Right forelimb (tissue), 1 donor: ENCODE results near the gene ZNF205.
"Not testable (repeated sequence)": the region's sequence is repeated elsewhere in the genome, so short reads cannot be mapped to it uniquely, and the experiment has no call there.

Experiments
- DNase-seq: peaks from one replicate; pipeline ENCODE4 v3.0.0-alpha.2; 2018

The ZNF205 gene

DNA sequence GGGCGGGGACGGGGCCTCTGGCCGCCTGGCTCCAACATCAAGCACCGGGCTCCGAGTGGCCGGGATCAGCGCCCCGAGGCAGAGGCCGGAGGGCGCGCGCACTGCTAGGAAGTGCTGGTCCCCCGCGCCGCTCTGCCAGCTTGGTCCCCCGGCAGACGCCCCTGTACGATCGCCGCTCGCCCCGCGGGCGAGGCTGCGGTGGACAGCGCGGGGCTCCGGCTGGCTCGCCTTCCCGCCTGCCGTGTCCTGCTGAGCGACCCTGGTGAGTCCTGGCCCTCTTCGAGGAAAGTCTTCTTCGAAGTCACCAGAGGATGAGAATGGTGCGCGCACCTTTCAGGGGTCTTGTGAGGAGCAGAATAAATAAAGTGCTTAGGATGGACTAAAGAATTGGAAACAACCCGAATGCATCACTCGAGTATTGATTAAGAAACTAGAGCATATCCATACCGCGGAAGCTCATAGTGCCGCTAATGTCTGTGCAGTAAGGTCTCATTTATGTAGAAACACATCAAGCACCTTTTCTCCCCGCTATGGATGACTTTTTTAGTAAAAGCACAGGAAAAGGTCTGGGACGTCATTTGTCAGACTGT is 22.8 kb downstream of the ZNF205 start:
- DNase-seq = no peak

DNA sequence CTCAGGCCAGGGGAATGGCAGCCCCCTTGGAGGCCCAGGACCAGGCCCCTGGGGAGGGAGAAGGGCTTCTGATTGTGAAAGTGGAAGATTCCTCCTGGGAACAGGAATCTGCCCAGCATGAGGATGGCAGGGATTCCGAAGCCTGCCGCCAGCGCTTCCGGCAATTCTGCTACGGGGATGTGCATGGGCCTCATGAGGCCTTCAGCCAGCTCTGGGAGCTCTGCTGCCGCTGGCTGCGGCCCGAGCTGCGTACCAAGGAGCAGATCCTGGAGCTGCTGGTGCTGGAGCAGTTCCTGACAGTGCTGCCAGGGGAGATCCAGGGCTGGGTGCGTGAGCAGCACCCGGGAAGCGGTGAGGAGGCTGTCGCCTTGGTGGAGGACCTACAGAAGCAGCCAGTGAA is 24.9 kb downstream of the ZNF205 start:
- DNase-seq = no peak

DNA sequence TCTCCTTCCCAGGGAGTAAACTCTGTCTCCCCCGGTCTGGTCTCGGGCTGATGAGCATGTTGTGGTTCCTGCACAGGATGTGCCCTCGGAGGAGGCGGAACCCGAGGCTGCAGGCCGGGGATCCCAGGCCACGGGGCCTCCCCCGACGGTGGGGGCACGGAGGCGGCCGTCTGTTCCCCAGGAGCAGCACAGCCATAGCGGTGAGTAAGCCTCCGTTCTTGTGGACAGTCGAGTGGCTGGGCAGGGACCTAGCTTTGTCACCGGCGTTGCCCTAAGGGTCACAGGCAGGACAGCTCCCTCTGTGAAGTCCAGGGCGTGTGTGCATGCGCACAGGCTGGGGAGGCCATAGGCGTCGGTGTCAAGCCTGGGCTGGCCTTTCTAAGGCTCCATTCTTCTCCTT is 26.0 kb downstream of the ZNF205 start:
- DNase-seq = no peak

- DNase-seq = no peak
These were observed 26.5 kb downstream of the ZNF205 start for GRCh38 chr16:3138823-3139426.

DNA sequence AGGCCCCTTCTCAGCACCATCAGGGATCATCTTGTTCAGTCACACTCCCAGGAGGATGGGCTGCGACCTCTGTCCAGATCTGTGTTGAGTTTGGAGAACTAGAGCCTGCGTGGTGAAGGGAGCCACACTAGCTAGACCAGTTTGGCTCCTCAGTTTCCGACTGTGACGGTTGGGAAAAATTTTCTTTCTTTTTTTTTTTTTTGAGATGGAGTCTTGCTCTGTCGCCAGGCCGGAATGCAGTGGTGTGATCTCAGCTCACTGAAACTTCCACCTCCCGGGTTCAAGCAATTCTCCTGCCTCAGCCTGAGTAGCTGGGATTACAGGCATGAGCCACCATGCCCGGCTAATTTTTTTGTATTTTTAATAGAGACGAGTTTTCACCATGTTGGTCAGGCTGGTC is 27.2 kb downstream of the ZNF205 start:
- DNase-seq = not testable (repeated sequence)

DNA sequence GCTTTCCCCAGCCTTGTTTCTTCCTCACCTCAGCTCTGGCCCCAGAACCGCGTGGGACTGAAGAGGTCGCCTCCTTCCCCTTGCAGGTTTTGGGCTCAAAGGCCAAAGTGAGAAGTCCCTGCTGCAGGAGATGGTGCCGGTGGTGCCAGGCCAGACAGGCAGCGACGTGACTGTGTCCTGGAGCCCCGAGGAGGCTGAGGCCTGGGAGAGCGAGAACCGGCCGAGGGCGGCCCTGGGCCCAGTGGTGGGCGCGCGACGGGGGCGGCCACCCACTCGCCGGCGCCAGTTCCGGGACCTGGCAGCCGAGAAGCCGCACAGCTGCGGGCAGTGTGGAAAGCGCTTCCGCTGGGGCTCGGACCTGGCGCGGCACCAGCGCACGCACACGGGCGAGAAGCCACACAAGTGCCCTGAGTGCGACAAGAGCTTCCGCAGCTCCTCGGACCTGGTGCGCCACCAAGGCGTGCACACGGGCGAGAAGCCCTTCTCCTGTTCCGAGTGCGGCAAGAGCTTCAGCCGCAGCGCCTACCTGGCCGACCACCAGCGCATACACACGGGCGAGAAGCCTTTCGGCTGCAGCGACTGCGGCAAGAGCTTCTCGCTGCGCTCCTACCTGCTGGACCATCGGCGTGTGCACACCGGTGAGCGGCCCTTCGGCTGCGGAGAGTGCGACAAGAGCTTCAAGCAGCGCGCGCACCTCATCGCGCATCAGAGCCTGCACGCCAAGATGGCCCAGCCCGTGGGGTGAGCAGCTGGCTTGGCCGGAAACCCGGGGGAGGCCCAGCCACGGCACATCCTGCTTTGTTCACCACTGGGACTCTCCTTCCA is 28.4 kb downstream of the ZNF205 start:
- no peak for DNase-seq

- no peak for DNase-seq
These were observed 29.5 kb downstream of the ZNF205 start for GRCh38 chr16:3141781-3142311.

DNA sequence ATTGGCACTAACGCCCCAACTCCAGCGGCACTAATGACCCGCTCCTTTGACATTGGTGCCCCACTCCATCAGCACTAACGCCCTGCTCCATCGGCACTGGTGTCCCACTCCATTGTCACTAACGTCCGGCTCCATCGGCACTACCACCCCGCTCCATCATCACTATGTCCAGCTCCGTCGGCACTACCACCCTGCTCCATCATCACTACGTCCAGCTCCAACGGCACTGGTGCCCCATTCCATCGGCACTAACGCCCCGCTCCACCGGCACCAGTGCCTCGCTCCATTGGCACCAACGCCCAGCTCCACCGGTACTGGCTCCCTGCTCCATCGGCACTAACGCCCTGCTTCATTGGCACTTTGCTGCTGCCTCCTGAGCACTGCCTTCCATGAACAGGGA is 29.9 kb downstream of the ZNF205 start:
- no peak for DNase-seq

DNA sequence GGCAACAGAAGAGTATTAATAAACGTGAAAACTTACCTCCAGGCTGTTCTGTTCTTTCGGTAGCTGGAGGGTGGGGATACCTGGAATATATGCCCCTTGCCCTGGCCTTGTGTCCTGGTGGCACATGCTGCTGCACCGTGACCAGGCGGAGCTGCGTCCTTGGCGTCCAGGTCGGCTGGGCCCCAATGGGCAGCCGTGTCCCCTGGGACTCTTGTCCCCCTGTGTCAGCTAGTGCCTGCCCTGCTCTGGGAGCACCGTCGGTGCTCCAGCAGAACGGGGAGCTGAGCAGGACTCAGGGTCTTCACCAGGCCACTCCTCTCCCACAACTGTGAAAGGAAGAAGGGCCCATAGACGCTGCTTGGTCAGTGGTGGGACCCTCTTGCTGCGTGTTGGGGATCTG is 30.4 kb downstream of the ZNF205 start:
- DNase-seq = no peak

DNA sequence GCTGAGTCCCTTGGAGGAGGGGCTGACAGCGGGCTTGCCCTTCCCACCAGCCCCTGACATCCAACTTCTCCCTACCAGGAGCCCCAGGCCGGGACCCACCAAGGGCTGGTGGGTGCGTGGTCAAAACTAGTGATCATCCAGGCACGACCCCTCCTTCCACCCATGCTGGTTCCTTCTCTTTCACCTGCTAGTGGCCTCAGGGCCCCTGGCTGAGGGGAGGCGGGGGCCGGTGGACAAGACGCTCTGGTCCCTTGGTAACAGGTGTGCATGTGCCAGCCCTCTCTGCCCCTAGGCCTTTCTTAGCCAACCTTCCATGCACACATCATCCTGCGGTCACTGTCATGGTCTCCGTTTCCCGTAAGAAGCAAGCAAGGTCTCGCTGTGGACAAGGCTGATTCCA is 30.8 kb downstream of the ZNF205 start:
- DNase-seq = no peak

DNA sequence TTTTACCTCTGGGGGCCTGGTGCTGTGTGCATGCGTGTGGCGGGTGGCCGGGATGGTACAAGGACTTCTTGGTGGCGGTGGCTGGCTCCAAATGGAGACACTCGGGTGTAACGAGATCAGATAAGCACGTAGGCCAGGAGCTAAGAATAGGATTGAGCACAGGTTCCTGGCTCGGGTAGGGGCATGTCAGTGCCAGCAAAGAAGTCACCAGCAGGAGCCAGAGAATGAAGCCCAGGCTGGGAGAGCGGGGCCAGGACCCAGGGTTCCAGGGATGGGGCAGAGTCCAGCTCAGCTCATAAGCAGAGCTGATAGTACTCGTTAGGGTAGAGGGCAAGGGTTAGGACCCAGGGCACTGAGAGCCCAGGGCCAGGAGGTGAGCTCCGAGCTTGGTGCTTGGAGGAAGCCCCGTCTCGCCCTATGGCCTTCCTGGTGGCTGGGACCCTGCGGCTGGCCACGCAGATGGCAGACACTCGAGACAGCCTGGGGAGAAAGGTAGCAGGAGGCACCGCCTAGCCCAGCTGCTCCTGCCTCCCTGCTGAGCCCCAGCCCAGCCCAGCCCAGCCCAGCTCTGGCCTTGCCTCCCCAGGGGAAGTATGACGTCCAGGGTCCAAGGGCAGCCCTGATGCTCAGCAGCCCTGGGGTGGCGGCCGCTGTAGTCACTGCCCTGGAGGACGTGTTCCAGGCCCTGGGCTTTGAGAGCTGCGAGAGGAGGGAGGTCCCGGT is 31.4 kb downstream of the ZNF205 start:
- DNase-seq = peak; percentile 36

DNA sequence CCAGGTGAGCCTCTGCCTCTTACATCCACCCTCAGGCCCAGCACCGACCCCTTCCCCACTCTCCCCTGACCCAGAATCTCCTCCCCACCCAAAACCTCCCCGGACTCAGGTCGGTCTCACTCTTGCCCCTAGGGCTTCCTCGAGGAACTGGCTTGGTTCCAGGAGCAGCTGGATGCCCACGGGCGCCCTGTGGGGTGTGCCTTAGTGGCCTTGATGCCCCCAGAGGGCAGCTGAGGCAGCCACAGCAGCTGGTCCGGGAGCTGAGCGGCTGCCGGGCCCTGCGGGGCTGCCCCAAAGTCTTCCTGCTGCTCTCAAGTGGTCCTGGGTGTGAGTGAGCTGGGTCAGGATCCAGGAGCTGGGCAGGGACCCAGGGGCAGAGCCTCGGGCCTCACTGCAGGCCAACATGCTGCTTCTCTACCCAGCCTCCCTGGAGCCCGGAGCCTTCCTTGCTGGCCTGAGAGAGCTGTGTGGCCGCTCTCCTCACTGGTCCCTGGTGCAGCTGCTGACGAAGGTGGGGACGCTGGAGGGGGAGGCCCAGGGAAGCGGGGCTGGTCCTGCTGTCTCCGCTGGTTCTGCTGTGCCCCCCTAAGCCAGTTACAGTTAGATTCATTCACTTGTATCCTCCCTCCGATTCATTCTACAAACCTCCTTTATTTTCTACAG is 32.1 kb downstream of the ZNF205 start:
- peak; percentile 29 for DNase-seq

- peak; percentile 35 for DNase-seq
These were observed 32.8 kb downstream of the ZNF205 start for GRCh38 chr16:3145151-3145550.

DNA sequence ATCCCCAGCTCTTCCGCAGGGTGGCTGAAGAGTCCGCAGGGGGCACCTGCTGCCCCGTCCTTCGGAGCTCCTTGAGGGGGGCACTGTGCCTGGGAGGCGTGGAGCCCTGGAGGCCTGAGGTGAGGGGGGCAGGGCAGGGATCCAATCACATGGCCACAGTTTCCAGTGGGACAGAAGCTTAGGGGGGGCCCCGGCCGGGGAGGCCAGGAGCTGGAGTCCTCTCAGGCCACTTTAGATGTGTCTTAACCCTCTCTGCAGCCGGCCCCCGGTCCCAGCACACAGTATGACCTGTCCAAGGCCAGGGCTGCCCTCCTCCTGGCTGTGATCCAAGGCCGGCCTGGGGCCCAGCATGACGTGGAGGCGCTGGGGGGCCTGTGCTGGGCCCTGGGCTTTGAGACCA is 33.3 kb downstream of the ZNF205 start:
- DNase-seq = peak; percentile 39

- DNase-seq = peak; percentile 37
These were observed 34.8 kb downstream of the ZNF205 start for GRCh38 chr16:3147046-3147756.

- DNase-seq = no peak
These were observed 35.3 kb downstream of the ZNF205 start for GRCh38 chr16:3147757-3148104.

DNA sequence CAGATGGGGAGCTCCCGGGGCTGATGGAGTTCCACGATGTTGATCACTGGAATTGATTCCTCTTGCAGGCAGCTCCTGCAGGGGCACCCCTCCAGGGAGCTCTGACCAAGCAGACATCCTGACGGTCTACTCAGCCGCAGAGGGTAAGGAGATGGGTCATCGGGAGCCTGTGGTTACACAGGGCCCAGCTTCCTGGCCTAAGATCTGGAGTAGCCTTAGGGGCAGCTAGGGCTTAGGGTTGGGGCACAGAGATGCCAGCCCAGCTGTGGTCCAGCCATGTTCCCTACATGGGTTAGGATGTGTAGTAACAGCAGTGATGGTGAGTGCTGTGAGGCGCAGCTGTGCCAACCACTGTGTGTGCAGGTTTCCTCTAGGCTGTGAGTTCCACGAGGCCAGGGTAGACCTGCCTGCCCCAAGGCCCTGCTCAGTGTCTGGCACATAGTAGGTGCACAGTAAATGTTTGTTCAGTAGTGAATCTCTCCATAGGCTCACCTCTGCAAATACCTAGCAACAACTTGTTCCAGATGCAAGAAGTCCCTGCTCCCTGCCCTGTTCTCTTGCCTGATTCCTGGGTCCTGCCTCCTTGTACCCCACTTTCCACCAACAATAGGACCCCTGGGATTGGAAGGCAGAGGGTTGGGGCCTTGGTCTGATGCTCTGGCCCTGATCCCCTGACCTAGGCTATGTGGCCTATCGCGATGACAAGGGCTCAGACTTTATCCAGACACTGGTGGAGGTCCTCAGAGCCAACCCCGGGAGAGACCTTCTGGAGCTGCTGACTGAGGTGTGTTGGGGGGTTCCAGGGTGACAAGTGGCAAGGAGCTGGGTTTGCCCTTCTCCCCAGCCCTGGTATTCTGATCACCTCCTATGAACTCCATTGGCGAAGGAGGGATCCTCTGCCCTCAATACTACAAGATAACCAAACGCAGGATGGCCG is 36.1 kb downstream of the ZNF205 start:
- peak; percentile 38 for DNase-seq

DNA sequence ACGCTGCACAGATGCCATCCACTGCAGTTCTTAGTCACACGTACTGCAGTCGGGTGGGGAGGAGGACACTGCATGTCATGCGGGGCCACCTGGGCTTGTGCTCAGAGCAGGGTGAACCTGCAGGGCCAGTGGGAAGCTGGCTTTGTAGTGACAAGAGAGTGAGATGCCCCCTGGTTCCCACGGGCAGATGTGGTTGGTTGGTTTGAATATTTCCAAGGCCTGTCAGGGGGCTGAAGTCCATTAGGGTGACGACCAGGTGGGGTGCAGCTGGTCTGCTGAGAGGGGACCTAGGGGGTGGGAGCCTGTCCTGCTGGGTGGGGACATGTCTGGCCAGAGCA is 36.8 kb downstream of the ZNF205 start:
- no peak for DNase-seq

- peak; percentile 80 for DNase-seq
These were observed 37.4 kb downstream of the ZNF205 start for GRCh38 chr16:3149630-3150345.
